K562 (cell line): ENCODE results near the gene MTA1. TPM values are rescaled to one million over a fixed set of nuclear protein-coding genes. Genes with fewer than 3 reads are reported as not detected.
A peak's percentile ranks its signal among the peaks of the same experiment; 100 is the strongest.

Experiments
- BCOR ChIP-seq: fragments of 450-650 bp; IDR thresholded peaks from 2 replicates; pipeline ENCODE4 v1.6.1; 2016
- FIP1L1 ChIP-seq: fragments of 200-400 bp; formaldehyde crosslinking; IDR thresholded peaks from 2 replicates; pipeline ENCODE4 v1.6.1; 2018; ENCODE audit warnings: mild to moderate bottlenecking, low read depth, low read length; ENCODE audit not compliant: poor library complexity, severe bottlenecking
- GABPB1 ChIP-seq: sonication (generic); formaldehyde crosslinking; IDR thresholded peaks from 2 replicates; pipeline ENCODE4 v1.8.0; 2022; ENCODE audit warnings: mild to moderate bottlenecking, missing genetic modification reagents
- HDAC1 ChIP-seq, 2 experiments: fragments of 450-650 bp; IDR thresholded peaks; 2 replicates each; pipeline ENCODE4 v1.6.1; 2016 to 2017; ENCODE audit warnings: inconsistent platforms in 1 of 2, mild to moderate bottlenecking in 1 of 2, moderate library complexity in 1 of 2
- HDAC2 ChIP-seq: fragments of 450-650 bp; IDR thresholded peaks from 2 replicates; pipeline ENCODE4 v1.6.1; 2016; ENCODE audit warnings: mild to moderate bottlenecking
- MTA3 ChIP-seq: fragments of 450-650 bp; formaldehyde crosslinking; IDR thresholded peaks from 2 replicates; pipeline ENCODE4 v1.6.1; 2017; ENCODE audit warnings: mild to moderate bottlenecking, borderline replicate concordance
- NFRKB ChIP-seq: fragments of 450-650 bp; IDR thresholded peaks from 2 replicates; pipeline ENCODE4 v1.6.1; 2016; ENCODE audit warnings: low read depth
- NRF1 ChIP-seq, 2 experiments: fragments of 450-650 bp; IDR thresholded peaks in 1 of 2; conservative IDR thresholded peaks in 1 of 2; 2 replicates each; pipeline ENCODE4 v1.6.1; 2014; ENCODE audit warnings: mild to moderate bottlenecking in 2 of 2
- POLR2G ChIP-seq: fragments of 200-400 bp; formaldehyde crosslinking; IDR thresholded peaks from 2 replicates; pipeline ENCODE4 v1.6.1; 2017; ENCODE audit warnings: low read depth, mild to moderate bottlenecking, antibody characterized with exemption, low read length, moderate library complexity
- RBBP5 ChIP-seq: fragments of 200-600 bp; sonication (generic); IDR thresholded peaks from 2 replicates; pipeline ENCODE4 v1.6.1; 2012; ENCODE audit warnings: borderline replicate concordance, mild to moderate bottlenecking, low read length, control low read depth, inconsistent platforms; ENCODE audit not compliant: insufficient read depth, poor library complexity, severe bottlenecking
- REST ChIP-seq, 2 experiments: fragments of 450-650 bp; formaldehyde crosslinking in 1 of 2; IDR thresholded peaks; 2 replicates each; pipeline versions ENCODE4 v1.4.0 to v1.6.1; 2014 to 2020; ENCODE audit warnings: mild to moderate bottlenecking in 2 of 2, borderline replicate concordance in 1 of 2, low read depth in 1 of 2
- SUPT5H ChIP-seq: fragments of 450-650 bp; IDR thresholded peaks from 2 replicates; pipeline ENCODE4 v1.6.1; 2016
- YY1 ChIP-seq, 3 experiments: IDR thresholded peaks; 2 replicates each; pipeline ENCODE4 v1.6.1; 2011; ENCODE audit warnings: low read length in 2 of 3, mild to moderate bottlenecking in 2 of 3, moderate library complexity in 2 of 3, borderline replicate concordance in 1 of 3, control low read depth in 1 of 3, low read depth in 1 of 3; ENCODE audit not compliant: insufficient read depth in 3 of 3, insufficient replicate concordance in 2 of 3, control insufficient read depth in 1 of 3, insufficient read length in 1 of 3; ENCODE audit errors: extremely low read depth in 1 of 3
- ZFX ChIP-seq: sonication (generic); formaldehyde crosslinking; IDR thresholded peaks from 2 replicates; pipeline ENCODE4 v1.8.0; 2022; ENCODE audit warnings: mild to moderate bottlenecking, missing genetic modification reagents, moderate library complexity
- ZNF263 ChIP-seq: sonication (generic); formaldehyde crosslinking; IDR thresholded peaks from 2 replicates; pipeline ENCODE4 v1.8.0; 2022; ENCODE audit warnings: mild to moderate bottlenecking, missing genetic modification reagents, borderline replicate concordance
- ZNF740 ChIP-seq, 3 experiments: fragments of 200-800 bp in 1 of 3; sonication (Bioruptor generic) in 1 of 3; sonication (generic) in 1 of 3; formaldehyde crosslinking in 1 of 3; IDR thresholded peaks; 2 replicates each; pipeline versions ENCODE4 v1.6.1 to v1.8.0; 2016 to 2022; ENCODE audit warnings: mild to moderate bottlenecking in 2 of 3, missing compliant biosample characterization in 2 of 3, missing genetic modification characterization in 2 of 3, missing genetic modification reagents in 1 of 3
- polyA plus RNA-seq, 8 experiments: library from polyadenylated mRNA; depleted of rRNA in 4 of 8; stranded (reverse) in 5 of 8; unstranded in 3 of 8; fragments of >200 nt; fragmentation: Nextera tagmentation in 2 of 8; fragmentation: Illumina TruSeq in 1 of 8; extraction: Ambion mirVana in 2 of 8; extraction: Trizol in 1 of 8; gene quantifications; 2 replicates each; pipeline versions ENCODE4 v1.2.1 to v1.2.3, GENCODE V29; 2011 to 2014; ENCODE audit warnings: inconsistent platforms in 1 of 8, missing spikeins in 1 of 8
- total RNA-seq, 7 experiments: library from RNA; depleted of rRNA in 6 of 7; stranded (reverse); fragments of >200 nt in 6 of 7; fragmentation: Illumina TruSeq in 2 of 7; extraction: Trizol in 2 of 7; gene quantifications; 2 replicates each; pipeline versions ENCODE4 v1.2.1 to v1.2.3, GENCODE V29; 2011 to 2021; ENCODE audit warnings: low replicate concordance in 1 of 7

MTA1 gene
- total and polyA plus RNA-seq, 9 of the 15 experiments (the other 6 are each of a cell fraction or from before 2014, with no cell fraction given): 0.13 to 118 (median 32.3) TPM

- TF ChIP-seq GABPB1 (CRISPR knock-in tag) (peak; percentile 48; the same call in 1 of the 2 replicates), RBBP5 (peak; percentile 8), FIP1L1 (peak; percentile 21), REST (IDR thresholded peaks at IDR 0.05; ENCODE audit: borderline replicate concordance) (peak; percentile 53; the same call in 1 of the 2 replicates), REST (CRISPR knock-in tag; IDR thresholded peaks at IDR 0.05; ENCODE audit: low read depth) (no peak), HDAC1 (IDR thresholded peaks at IDR 0.05) (peak in 1 of 2 experiments; percentile 63; a peak in 1 of 4 replicates), YY1 (IDR thresholded peaks at IDR 0.05; ENCODE audit: borderline replicate concordance in 1 of 3, control insufficient read depth in 1 of 3, extremely low read depth in 1 of 3, insufficient read depth in 3 of 3, insufficient read length in 1 of 3, insufficient replicate concordance in 2 of 3, low read depth in 1 of 3, low read length in 2 of 3) (peak; percentile 10 to 59 (median 38)), MTA3 (0 out of 2 replicates have a peak, but pooled peaks have one; percentile 58), ZFX (peak; percentile 90), SUPT5H (0 out of 2 replicates have a peak, but pooled peaks have one; percentile 34), NFRKB (no peak), ZNF263 (CRISPR knock-in tag) (peak; percentile 84), HDAC2 (0 out of 2 replicates have a peak, but pooled peaks have one; percentile 51), ZNF740 (CRISPR knock-in tag; IDR thresholded peaks at IDR 0.05) (no peak; the same call in 1 of the 2 replicates), ZNF740 (tag; IDR thresholded peaks at IDR 0.05) (peak in 1 of 2 experiments; percentile 78; a peak in 2 of 4 replicates), BCOR (peak; percentile 47), POLR2G (peak; percentile 69; the same call in 1 of the 2 replicates), NRF1 (conservative IDR thresholded peaks at IDR 0.05 in 1 of 2, IDR thresholded peaks at IDR 0.05 in 1 of 2) (peak; percentile 53; a peak in 2 of 4 replicates)
Measured at GRCh38 chr14:105489542-105490266, 70.1 kb downstream of the MTA1 start (continued).
